Thyroid gland (tissue), 4 donors: ENCODE data around the gene TTC39B.

Experiments
- CTCF ChIP-seq, 6 experiments: fragments of 200-600 bp in 3 of 6; fragments of 450-650 bp in 3 of 6; sonication (generic) in 3 of 6; IDR thresholded peaks; one replicate each; pipeline ENCODE4 v1.5.1; 2016 to 2019; ENCODE audit warnings: antibody characterized with exemption in 6 of 6, mild to moderate bottlenecking in 2 of 6, inconsistent platforms in 1 of 6, moderate library complexity in 1 of 6
- POLR2A ChIP-seq, 2 donors: fragments of 450-650 bp; IDR thresholded peaks; one replicate each; pipeline ENCODE4 v1.6.1; 2017; ENCODE audit warnings: antibody characterized with exemption in 2 of 2, mild to moderate bottlenecking in 2 of 2, moderate library complexity in 1 of 2

DNA sequence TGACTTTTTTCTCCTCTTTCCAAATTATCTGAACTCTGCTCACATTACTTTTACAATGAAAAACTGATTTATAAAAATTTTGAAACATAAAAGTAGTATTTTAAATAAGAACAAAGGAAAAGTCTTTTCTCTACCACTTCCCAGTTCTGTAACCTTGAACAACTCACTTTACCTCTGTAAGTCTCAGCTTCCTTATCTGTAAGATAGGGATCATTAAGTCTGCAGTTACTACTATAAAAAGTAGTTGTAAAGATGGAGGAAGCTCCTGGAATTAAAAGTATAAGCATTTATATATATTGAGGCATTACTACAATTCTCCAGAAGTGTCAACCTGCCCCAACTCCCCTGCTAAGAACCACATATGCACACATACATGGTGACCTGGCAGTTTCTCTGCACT lies 88.0 kb downstream of the TTC39B start:
- no peak for TF ChIP-seq CTCF (IDR thresholded peaks at IDR 0.05)
- TF ChIP-seq POLR2A (IDR thresholded peaks at IDR 0.05) = no peak
